ENCODE measurements around the gene GALNT9. TPM values are rescaled to one million over a fixed set of nuclear protein-coding genes. Genes with fewer than 3 reads are reported as not detected.

GALNT9 gene
- total and polyA plus RNA-seq, 2 donors (not counting 1 experiment from before 2014, with no cell fraction given): 0.10 to 2.8 TPM

DNA sequence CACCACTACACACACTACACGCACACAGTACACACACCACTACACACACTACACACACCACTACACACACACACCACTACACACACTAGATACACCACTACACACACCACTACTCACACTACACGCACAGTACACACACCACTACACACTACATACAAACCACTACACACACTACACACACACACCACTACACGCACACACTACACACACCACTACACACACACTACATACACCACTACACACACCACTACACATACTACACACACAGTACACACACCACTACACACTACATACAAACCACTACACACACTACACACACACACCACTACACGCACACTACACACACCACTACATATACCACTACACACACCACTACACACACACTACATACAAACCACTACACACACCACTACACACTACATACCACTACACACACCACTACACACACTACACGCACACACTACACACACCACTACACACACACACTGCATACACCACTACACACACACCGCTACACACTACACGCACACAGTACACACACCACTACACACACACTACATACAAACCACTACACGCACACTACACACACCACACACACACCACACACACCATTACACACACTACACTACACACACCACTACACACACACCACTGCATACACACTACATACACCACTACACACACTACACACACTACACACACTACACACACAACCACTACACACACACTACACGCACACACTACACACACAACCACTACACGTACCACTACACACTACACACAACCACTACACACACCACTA lies 173.4 kb downstream of the GALNT9 start:
- Histone ChIP-seq H2AFZ (ENCODE audit: low read length) (no peak overlapping the region), H4K20me1 (ENCODE audit: control insufficient read depth, extremely low read depth, insufficient read depth, low read length) (no peaks in the 10 kb centered on the region), H3K4me1 (ENCODE audit: control insufficient read depth, extremely low read depth, insufficient read depth, low read length) (no peaks in the 10 kb centered on the region), H3K4me2 (ENCODE audit: extremely low read depth, insufficient read depth, low read length) (no peak overlapping the region), H3K9me3 (ENCODE audit: control insufficient read depth, insufficient read depth, low read depth, low read length) (peaks cover 12% of the 10 kb centered on the region), H3K79me2 (ENCODE audit: control insufficient read depth, insufficient read depth, low read length) (no peaks in the 10 kb centered on the region), H3K27ac (ENCODE audit: insufficient read depth, low read length) (no peak overlapping the region), H3K9ac (ENCODE audit: insufficient read depth, low read length) (no peak overlapping the region), H3K4me3 (replicated peaks in 1 of 4; ENCODE audit: control extremely low read depth in 1 of 4, insufficient read depth in 1 of 4, low read depth in 3 of 4, low read length in 4 of 4) (no peak overlapping the region), H3K36me3 (ENCODE audit: control insufficient read depth, insufficient read depth, low read length) (peaks cover 12% of the 10 kb centered on the region), H3K27me3 (ENCODE audit: control insufficient read depth, insufficient read depth, low read length) (no peaks in the 10 kb centered on the region)
- DNase-seq (ENCODE audit: low read depth in 2 of 2): no peak
- TF ChIP-seq CTCF (conservative IDR thresholded peaks at IDR 0.05 in 1 of 2, IDR thresholded peaks at IDR 0.05 in 1 of 2; ENCODE audit: low read depth in 1 of 2, low read length in 2 of 2) (no peak), EZH2 (IDR thresholded peaks at IDR 0.05; ENCODE audit: low read length, missing control alignments) (no peak)

- Histone ChIP-seq H4K20me1 (ENCODE audit: control insufficient read depth, extremely low read depth, insufficient read depth, low read length) (no peaks in the 10 kb centered on the region), H3K27ac (ENCODE audit: insufficient read depth, low read length) (no peak overlapping the region), H3K4me1 (ENCODE audit: control insufficient read depth, extremely low read depth, insufficient read depth, low read length) (no peaks in the 10 kb centered on the region), H3K27me3 (ENCODE audit: control insufficient read depth, insufficient read depth, low read length) (no peaks in the 10 kb centered on the region), H3K9ac (ENCODE audit: insufficient read depth, low read length) (no peak overlapping the region), H2AFZ (ENCODE audit: low read length) (no peak overlapping the region), H3K4me3 (replicated peaks in 1 of 4; ENCODE audit: control extremely low read depth in 1 of 4, insufficient read depth in 1 of 4, low read depth in 3 of 4, low read length in 4 of 4) (no peak overlapping the region), H3K79me2 (ENCODE audit: control insufficient read depth, insufficient read depth, low read length) (no peaks in the 10 kb centered on the region), H3K36me3 (ENCODE audit: control insufficient read depth, insufficient read depth, low read length) (peaks cover 12% of the 10 kb centered on the region), H3K9me3 (ENCODE audit: control insufficient read depth, insufficient read depth, low read depth, low read length) (peaks cover 12% of the 10 kb centered on the region), H3K4me2 (ENCODE audit: extremely low read depth, insufficient read depth, low read length) (no peak overlapping the region)
- TF ChIP-seq CTCF (conservative IDR thresholded peaks at IDR 0.05 in 1 of 2, IDR thresholded peaks at IDR 0.05 in 1 of 2; ENCODE audit: low read depth in 1 of 2, low read length in 2 of 2): no peak
- no peak for TF ChIP-seq EZH2 (IDR thresholded peaks at IDR 0.05; ENCODE audit: low read length, missing control alignments)
- no peak for DNase-seq (ENCODE audit: low read depth in 2 of 2)
These were observed 174.2 kb downstream of the GALNT9 start for GRCh38 chr12:132154941-132155770.

DNA sequence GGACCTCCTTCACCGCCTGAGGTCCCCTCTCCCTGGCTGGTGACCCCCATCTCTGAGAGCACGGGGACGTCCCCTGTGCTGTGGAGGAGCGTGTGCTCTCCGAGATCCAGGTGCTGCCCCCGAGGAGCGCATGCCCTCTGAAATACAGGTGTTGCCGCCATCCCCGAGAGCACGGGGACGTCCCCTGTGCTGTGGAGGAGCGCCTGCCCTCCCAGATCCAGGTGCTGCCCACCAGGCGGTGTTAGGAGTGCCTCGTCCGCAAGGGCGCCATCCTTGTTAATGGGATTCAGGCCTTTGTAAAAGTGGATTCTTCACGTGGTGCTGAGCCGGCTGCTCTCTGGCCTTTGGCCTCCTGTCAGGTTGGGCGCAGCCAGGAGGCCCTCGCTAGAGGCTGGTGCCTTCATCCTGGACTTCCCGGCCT lies 175.0 kb downstream of the GALNT9 start:
- Histone ChIP-seq H3K36me3 (ENCODE audit: control insufficient read depth, insufficient read depth, low read length) (peaks cover 14% of the 10 kb centered on the region), H3K4me3 (replicated peaks in 1 of 4; ENCODE audit: control extremely low read depth in 1 of 4, insufficient read depth in 1 of 4, low read depth in 3 of 4, low read length in 4 of 4) (no peak overlapping the region), H3K27ac (ENCODE audit: insufficient read depth, low read length) (no peak overlapping the region), H4K20me1 (ENCODE audit: control insufficient read depth, extremely low read depth, insufficient read depth, low read length) (no peaks in the 10 kb centered on the region), H3K4me1 (ENCODE audit: control insufficient read depth, extremely low read depth, insufficient read depth, low read length) (no peaks in the 10 kb centered on the region), H3K4me2 (ENCODE audit: extremely low read depth, insufficient read depth, low read length) (no peak overlapping the region), H2AFZ (ENCODE audit: low read length) (no peak overlapping the region), H3K9ac (ENCODE audit: insufficient read depth, low read length) (no peak overlapping the region), H3K27me3 (ENCODE audit: control insufficient read depth, insufficient read depth, low read length) (no peaks in the 10 kb centered on the region), H3K9me3 (ENCODE audit: control insufficient read depth, insufficient read depth, low read depth, low read length) (peaks cover 12% of the 10 kb centered on the region), H3K79me2 (ENCODE audit: control insufficient read depth, insufficient read depth, low read length) (no peaks in the 10 kb centered on the region)
- TF ChIP-seq CTCF (conservative IDR thresholded peaks at IDR 0.05 in 1 of 2, IDR thresholded peaks at IDR 0.05 in 1 of 2; ENCODE audit: low read depth in 1 of 2, low read length in 2 of 2) (no peak), EZH2 (IDR thresholded peaks at IDR 0.05; ENCODE audit: low read length, missing control alignments) (no peak)
- no peak for DNase-seq (ENCODE audit: low read depth in 2 of 2)
